Stomach (tissue), 9 donors: ENCODE data around the gene ZNF14. TPM values are rescaled to one million over a fixed set of nuclear protein-coding genes. Genes with fewer than 3 reads are reported as not detected.
"Not testable (repeated sequence)": the region's sequence is repeated elsewhere in the genome, so short reads cannot be mapped to it uniquely, and the experiment has no call there.

ENCODE experiments used
- DNase-seq, 2 donors: peaks; one replicate each; pipeline versions ENCODE4 v3.0.0 to v3.0.0-alpha.2; 2013 to 2019
- H3K27ac ChIP-seq, 5 donors: fragments of 200-600 bp in 4 of 5; sonication (generic) in 4 of 5; one replicate each; pipeline ENCODE4 v1.5.1; 2013 to 2019; ENCODE audit warnings: mild to moderate bottlenecking in 1 of 5, moderate library complexity in 1 of 5
- H3K27me3 ChIP-seq, 3 donors: fragments of 200-600 bp; sonication (generic); one replicate each; pipeline ENCODE4 v1.5.1; 2017 to 2019; ENCODE audit warnings: mixed run types in 1 of 3
- H3K36me3 ChIP-seq, 4 donors: fragments of 200-600 bp; sonication (generic); 1 replicate in 3 of 4; 2 replicates in 1 of 4; pipeline ENCODE4 v1.5.1; 2016 to 2019
- H3K4me1 ChIP-seq, 4 donors: fragments of 200-600 bp; sonication (generic); one replicate each; pipeline ENCODE4 v1.5.1; 2016 to 2019
- H3K4me3 ChIP-seq, 4 donors: fragments of 200-600 bp; sonication (generic) in 3 of 4; one replicate each; pipeline ENCODE4 v1.5.1; 2016 to 2019; ENCODE audit warnings: mild to moderate bottlenecking in 1 of 4
- H3K9me3 ChIP-seq, 4 donors: fragments of 200-600 bp; sonication (generic); one replicate each; pipeline ENCODE4 v1.5.1; 2016 to 2019
- EP300 ChIP-seq: sonication (generic); formaldehyde crosslinking; IDR thresholded peaks from one replicate; pipeline ENCODE4 v1.6.1; 2017; ENCODE audit warnings: antibody characterized with exemption
- POLR2A ChIP-seq, 4 donors: fragments of 450-650 bp; IDR thresholded peaks; one replicate each; pipeline ENCODE4 v1.6.1; 2016; ENCODE audit warnings: antibody characterized with exemption in 4 of 4, control low read depth in 2 of 4, mild to moderate bottlenecking in 1 of 4, moderate library complexity in 1 of 4
- POLR2AphosphoS5 ChIP-seq, 3 donors: sonication (generic); formaldehyde crosslinking; IDR thresholded peaks; one replicate each; pipeline ENCODE4 v1.6.1; 2016; ENCODE audit warnings: antibody characterized with exemption in 3 of 3
- WGBS, 5 donors: extraction: QIAGEN DNeasy Blood & Tissue Kit in 3 of 5; methylation state at CpG; one replicate each; pipeline versions ENCODE4 v1.1.5 to v1.1.7; 2013 to 2018; 5-methylcytosine and 5-hydroxymethylcytosine counted together
- intact Hi-C: fragments of 100-400 bp; cut with DNase I; formaldehyde crosslinking; loops from one replicate; pipeline ENCODE4 v1.15.1; 2023; ENCODE audit warnings: low total_unique reads
- polyA plus RNA-seq, 3 donors: library from polyadenylated mRNA; stranded (reverse); fragments of 200-250 nt; gene quantifications; one replicate each; pipeline ENCODE4 v1.2.3, GENCODE V29; 2013
- total RNA-seq, 5 donors: library from RNA; depleted of rRNA; stranded (reverse); fragments of >200 nt; gene quantifications; one replicate each; pipeline versions ENCODE4 v1.1.0 to v1.2.3, GENCODE V29; 2014 to 2016
- TF ChIP-seq, protein P1 (sequence below), 7 experiments: fragments of 450-650 bp in 4 of 7; fragments of 200-600 bp in 3 of 7; sonication (generic) in 3 of 7; IDR thresholded peaks; one replicate each; pipeline ENCODE4 v1.5.1; 2016 to 2019; ENCODE audit warnings: antibody characterized with exemption in 7 of 7, control low read depth in 2 of 7, mild to moderate bottlenecking in 1 of 7
- donor health status: healthy with polysubstance abuse.
- donor health status: Bipolar disorder and iron deficiency.
- donor health status: healthy.

ZNF14 gene
- total and polyA plus RNA-seq, 8 donors = 0.29 to 13.2 (median 4.3) TPM

DNA sequence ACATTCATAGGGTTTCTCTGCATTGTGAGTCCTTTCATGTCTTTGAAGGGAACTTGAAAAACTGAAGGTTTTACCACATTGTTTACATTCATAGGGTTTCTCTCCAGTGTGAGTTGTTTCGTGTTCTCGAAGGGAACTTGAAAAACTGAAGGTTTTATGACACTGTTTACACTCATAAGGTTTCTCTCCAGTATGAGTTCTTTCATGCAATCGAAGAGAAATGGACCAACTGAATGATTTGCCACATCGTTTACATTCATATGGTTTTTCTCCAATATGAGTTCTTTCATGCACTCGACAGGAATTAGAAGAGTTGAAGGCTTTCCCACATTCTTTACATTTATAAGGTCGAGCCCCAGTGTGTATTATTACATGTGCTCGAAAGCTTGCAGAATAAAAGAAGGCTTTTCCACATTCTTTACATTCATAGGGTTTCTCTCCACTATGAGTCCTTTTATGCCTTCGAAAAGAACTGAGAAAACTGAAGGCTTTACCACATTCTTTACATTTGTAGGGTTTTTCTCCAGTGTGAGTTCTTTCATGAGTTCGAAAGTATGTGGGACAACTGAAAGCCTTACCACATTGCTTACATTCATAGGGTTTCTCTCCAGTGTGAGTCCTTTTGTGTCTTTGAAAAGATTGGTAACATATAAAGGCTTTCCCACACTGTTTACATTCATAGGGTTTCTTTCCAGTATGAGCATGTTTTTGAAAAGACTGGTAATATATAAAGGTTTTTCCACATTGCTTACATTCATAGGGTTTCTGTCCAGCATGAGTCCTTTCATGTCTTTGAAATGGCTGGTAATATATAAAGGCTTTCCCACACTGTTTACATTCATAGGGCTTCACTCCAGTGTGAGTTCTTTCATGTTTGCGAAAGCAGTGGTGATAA lies 20.7 kb downstream of the ZNF14 start:
- Histone ChIP-seq H3K27me3 (no peaks in the 10 kb centered on the region), H3K4me3 (no peak overlapping the region), H3K36me3 (peaks cover 45 to 100% (median 68%) of the 10 kb centered on the region in 4 donors), H3K9me3 (peaks cover 93 to 100% (median 98%) of the 10 kb centered on the region in 4 donors), H3K27ac (no peak overlapping the region), H3K4me1 (no peaks in the 10 kb centered on the region)
- TF ChIP-seq EP300 (no peak), POLR2AphosphoS5 (IDR thresholded peaks at IDR 0.05) (no peak), POLR2A (IDR thresholded peaks at IDR 0.05) (no peak)
- TF ChIP-seq, protein P1, sequence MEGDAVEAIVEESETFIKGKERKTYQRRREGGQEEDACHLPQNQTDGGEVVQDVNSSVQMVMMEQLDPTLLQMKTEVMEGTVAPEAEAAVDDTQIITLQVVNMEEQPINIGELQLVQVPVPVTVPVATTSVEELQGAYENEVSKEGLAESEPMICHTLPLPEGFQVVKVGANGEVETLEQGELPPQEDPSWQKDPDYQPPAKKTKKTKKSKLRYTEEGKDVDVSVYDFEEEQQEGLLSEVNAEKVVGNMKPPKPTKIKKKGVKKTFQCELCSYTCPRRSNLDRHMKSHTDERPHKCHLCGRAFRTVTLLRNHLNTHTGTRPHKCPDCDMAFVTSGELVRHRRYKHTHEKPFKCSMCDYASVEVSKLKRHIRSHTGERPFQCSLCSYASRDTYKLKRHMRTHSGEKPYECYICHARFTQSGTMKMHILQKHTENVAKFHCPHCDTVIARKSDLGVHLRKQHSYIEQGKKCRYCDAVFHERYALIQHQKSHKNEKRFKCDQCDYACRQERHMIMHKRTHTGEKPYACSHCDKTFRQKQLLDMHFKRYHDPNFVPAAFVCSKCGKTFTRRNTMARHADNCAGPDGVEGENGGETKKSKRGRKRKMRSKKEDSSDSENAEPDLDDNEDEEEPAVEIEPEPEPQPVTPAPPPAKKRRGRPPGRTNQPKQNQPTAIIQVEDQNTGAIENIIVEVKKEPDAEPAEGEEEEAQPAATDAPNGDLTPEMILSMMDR (IDR thresholded peaks at IDR 0.05) = no peak
- 94 to 99% (median 97%) methylated on average over 10 of the region's 10 CpGs for WGBS, 5 donors
- intact Hi-C loops = no loop called here
- no peak for DNase-seq

- H3K4me1 ChIP-seq = no peaks in the 10 kb centered on the region
- intact Hi-C loops = no loop called here
- peaks cover 94 to 100% (median 98%) of the 10 kb centered on the region in 4 donors for H3K9me3 ChIP-seq
- H3K27ac ChIP-seq = no peak overlapping the region
- no peaks in the 10 kb centered on the region for H3K27me3 ChIP-seq
- whole genome bisulfite sequencing, 5 donors = 96 to 99% (median 98%) methylated on average over 14 of the region's 14 CpGs
- TF ChIP-seq EP300 = no peak
- TF ChIP-seq POLR2A (IDR thresholded peaks at IDR 0.05) = no peak
- TF ChIP-seq, protein P1 (IDR thresholded peaks at IDR 0.05) = no peak
- no peak for TF ChIP-seq POLR2AphosphoS5 (IDR thresholded peaks at IDR 0.05)
- H3K36me3 ChIP-seq = peaks cover 45 to 98% (median 63%) of the 10 kb centered on the region in 4 donors
- no peak for DNase-seq
- H3K4me3 ChIP-seq = no peak overlapping the region
These were observed 21.5 kb downstream of the ZNF14 start for GRCh38 chr19:19711306-19711933.

DNA sequence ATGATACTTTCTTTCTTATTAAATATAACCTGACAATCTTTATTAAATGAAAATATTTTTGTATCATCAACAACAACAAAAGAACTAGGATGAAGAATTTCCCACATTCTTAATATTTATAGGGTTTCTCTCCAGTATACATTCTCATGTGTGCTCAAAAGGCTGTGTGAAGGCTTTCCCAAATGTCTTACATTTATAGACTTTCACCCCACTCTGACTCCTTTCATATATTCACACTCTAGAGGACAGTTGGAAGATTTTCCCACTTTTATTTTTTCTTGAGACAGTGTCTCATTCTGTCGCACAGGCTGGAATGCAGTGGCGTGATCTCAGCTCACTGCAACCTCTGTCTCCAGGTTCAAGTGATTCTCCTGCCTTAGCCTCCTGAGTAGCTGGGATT lies 22.4 kb downstream of the ZNF14 start:
- peaks cover 94 to 100% (median 98%) of the 10 kb centered on the region in 4 donors for H3K9me3 ChIP-seq
- no peaks in the 10 kb centered on the region for H3K4me1 ChIP-seq
- H3K27ac ChIP-seq = no peak overlapping the region
- no peak overlapping the region for H3K4me3 ChIP-seq
- intact Hi-C loops = no loop called here
- H3K27me3 ChIP-seq = no peaks in the 10 kb centered on the region
- 95 to 100% (median 99%) methylated on average over 2 of the region's 2 CpGs for WGBS, 5 donors
- no peak for TF ChIP-seq EP300
- TF ChIP-seq POLR2A (IDR thresholded peaks at IDR 0.05) = no peak
- TF ChIP-seq, protein P1 (IDR thresholded peaks at IDR 0.05) = no peak
- no peak for TF ChIP-seq POLR2AphosphoS5 (IDR thresholded peaks at IDR 0.05)
- no peak for DNase-seq
- peaks cover 37 to 97% (median 56%) of the 10 kb centered on the region in 4 donors for H3K36me3 ChIP-seq

DNA sequence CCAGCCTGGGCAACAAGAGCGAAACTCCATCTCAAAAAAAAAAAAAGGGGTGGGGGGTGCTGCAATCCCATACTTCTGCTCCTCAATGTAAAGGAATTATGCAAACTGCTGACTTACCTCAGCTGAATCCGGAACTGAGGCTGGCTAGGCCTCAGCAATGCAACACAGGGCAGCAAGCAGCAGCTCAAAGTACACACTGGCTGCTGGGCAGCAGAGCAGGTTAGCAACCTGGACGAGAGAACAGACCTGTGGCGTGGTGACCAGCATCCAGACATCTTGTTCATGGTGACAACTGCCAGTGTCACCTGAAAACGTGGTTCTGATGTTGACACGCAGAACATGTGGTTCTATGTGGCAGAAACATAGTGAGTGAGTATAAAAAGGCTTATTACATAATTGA lies 28.1 kb downstream of the ZNF14 start:
- WGBS, 5 donors = 85 to 91% (median 88%) methylated on average over 5 to 6 of the region's 6 CpGs
- peaks cover 56 to 100% (median 94%) of the 10 kb centered on the region in 4 donors for H3K9me3 ChIP-seq
- H3K27ac ChIP-seq = no peak overlapping the region
- TF ChIP-seq POLR2A (IDR thresholded peaks at IDR 0.05) (no peak), POLR2AphosphoS5 (IDR thresholded peaks at IDR 0.05) (no peak), EP300 (no peak)
- TF ChIP-seq, protein P1 (IDR thresholded peaks at IDR 0.05) = no peak
- intact Hi-C loops = no loop called here
- H3K4me1 ChIP-seq = no peaks in the 10 kb centered on the region
- DNase-seq = no peak
- H3K36me3 ChIP-seq = peaks cover 7 to 88% (median 36%) of the 10 kb centered on the region in 4 donors
- H3K4me3 ChIP-seq = no peak overlapping the region
- H3K27me3 ChIP-seq = no peaks in the 10 kb centered on the region

DNA sequence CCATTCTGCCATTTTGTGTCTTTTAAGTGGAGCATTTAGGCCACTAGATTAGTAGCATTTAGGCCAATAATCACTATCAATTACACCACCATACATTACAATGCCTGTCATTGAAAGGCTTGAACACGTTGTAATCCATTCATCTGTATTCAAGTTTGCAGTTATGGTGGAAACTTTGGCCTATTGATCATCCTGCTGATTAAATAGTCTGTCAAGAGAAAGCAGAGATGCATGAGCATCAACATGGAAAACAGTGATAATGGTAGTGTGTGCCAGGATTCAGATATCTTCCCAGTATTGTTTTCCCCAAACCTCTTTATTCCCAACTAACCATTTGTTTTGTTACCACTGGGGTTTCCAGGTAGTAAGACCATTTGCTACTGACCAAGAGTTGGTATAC lies 32.4 kb downstream of the ZNF14 start:
- peaks cover 22 to 98% (median 82%) of the 10 kb centered on the region in 4 donors for H3K9me3 ChIP-seq
- H3K36me3 ChIP-seq = peaks cover 7 to 47% (median 29%) of the 10 kb centered on the region in 4 donors
- H3K4me1 ChIP-seq, H3K27ac ChIP-seq, H3K4me3 ChIP-seq, H3K27me3 ChIP-seq, DNase-seq, intact Hi-C loops: not testable (repeated sequence)
- WGBS, 5 donors = 83 to 97% (median 93%) methylated on average over 1 of the region's 1 CpG
